GM19043 (cell line): ENCODE results near the gene VIPR2.
"Not testable (repeated sequence)": the region's sequence is repeated elsewhere in the genome, so short reads cannot be mapped to it uniquely, and the experiment has no call there.

Experiments
- ATAC-seq: cut with Tn5 transposase; IDR thresholded peaks from one replicate; pipeline ENCODE4 v1.9.1; 2021; ENCODE audit warnings: low read depth; ENCODE audit not compliant: unreplicated experiment

Gene VIPR2

DNA sequence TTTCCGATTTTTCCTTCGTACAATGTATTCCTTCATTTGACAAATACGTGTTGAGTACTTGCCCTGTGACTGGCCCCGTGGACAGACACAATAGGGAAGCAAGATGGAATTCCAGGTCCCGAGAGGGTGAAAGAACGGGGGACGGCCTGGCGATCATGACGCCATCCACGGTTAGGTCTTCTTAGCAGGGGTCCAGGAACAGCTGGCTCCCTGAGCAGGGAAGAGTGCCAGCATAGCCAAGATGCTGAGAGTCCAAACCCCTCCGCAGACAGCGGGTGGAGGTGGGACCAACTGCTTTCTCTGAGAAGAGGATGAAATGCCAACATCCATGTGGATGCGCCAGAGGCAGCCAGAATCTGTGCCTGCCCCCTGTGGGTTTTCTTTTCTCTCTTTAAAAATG lies 144.6 kb downstream of the VIPR2 start:
- no peak for ATAC-seq

DNA sequence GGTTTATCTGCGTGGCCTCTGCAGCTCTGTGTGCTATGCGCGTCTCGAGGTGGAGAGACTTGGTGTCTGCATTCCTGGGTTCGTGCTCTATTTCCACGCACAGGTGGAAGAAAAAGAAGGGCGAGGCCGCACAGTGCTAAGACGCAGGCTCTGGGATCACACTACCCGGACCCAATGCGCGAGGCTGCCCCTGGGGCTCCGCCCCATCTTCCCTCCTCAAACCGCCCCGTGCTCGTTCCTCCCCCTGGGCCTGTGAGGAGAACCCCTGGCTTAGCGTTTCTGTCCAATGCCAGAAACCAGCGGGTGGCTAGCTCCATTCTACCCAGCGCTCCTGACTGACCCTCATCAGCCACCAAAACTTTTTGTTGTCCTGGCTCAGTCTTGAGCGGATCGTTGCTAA lies 145.2 kb downstream of the VIPR2 start:
- no peak for ATAC-seq

DNA sequence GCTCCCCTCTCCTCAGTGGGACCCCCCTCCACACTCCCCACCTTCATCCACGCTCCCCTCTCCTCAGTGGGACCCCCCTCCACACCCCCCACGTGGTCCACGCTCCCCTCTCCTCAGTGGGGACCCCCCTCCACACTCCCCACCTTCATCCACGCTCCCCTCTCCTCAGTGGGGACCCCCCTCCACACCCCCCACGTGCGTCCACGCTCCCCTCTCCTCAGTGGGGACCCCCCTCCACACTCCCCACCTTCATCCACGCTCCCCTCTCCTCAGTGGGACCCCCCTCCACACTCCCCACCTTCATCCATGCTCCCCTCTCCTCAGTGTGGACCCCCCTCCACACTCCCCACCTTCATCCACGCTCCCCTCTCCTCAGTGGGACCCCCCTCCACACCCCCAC lies 146.4 kb downstream of the VIPR2 start:
- not testable (repeated sequence) for ATAC-seq

DNA sequence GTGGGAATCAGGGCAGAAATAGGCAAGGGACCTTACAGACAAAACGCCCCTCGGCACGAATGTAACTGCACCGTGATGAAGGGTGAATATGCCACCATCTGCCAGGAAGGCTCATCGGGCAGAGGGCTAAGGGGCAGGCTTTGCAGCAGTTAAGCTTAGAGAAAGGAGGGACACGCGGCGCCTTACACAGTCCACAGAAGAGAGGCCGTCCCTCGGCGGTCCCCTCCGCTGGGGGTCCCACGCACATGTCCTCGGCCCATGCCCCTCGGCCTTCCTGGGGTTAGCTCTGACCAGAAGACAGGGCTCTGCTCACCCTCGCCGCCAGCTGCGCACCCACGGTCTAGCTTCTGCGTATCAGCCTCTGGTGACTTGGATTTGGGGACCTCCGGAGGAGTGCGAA lies 147.2 kb downstream of the VIPR2 start:
- ATAC-seq: no peak

DNA sequence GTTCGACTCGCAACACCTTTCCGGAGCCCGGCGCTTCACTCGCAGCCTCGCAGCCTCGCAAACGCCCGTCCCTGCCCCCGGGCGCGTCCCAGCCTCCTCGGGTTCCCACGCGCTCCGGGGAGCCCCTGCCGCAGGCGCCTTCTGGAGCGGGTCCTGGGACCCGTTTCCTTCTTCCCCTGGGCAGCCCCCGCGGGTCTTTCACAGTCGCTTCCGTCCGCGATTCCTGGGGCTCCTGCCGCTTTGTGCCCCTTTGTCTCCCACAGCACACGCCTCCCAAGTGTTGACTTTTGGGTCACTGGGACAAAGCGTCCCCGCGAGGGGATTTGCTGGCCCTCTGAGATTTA lies 147.6 kb downstream of the VIPR2 start:
- no peak for ATAC-seq

DNA sequence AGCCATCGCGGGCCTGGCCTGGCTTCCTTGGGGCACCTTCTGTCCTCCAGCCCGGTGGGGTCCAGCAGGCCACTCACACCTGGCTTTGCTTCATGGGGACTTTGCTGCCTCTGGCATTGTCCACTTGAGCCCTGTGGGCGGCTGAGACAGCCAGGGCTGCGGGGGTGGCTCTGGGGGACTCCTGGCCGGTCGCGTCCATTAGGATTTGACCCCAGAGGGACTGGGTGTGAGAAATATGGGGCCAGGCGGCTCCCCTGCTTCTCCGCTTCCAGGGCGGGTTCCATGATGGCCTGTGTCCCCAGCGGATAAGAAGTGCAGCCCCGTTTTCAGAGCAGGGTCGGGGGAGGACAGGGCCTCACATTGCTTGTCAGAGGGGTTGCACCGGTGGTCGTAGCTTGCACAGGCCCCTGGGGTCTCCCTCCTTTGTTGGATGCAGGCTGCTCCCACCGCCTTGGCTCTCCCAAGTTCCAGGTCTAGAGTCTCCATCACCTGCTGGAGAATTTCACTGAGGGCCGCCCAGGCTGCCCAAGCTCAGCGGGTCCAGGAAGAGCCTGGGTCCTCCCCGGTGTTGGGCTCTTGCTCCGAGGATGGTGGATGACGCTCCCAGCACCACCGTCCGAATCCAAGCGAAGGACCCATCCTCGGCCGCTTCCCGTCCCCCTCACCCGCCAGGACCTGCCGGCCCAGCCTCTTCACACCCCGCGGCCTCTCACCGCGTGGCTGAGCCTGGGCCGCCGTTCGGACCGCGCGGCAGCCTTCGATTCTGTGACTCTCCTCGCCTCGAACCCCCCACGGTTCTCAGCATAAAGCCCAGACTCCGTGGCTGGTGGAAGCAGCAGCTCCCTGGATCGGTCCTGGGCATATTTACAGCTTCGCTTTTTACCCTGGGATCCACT lies 148.2 kb downstream of the VIPR2 start:
- ATAC-seq: no peak

DNA sequence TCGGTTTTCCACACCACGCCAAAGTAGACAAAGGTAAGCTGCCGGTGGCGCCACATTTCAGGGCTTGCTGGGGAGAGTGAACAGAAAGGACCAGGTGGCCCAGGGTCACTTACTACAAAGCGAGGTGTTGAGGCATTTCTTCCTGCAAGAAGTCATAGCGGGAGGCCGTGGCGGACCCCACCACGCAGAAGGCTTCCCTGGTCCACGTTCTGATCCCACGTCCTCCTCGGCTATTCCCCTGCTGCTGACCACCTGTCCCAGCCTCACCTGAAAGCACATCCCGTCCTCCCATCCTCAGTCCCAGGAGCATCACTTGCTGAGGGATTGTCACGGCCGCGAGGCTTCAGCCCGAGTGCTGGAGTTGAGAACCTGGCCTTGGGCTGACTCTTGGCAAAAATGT lies 149.2 kb downstream of the VIPR2 start:
- no peak for ATAC-seq

DNA sequence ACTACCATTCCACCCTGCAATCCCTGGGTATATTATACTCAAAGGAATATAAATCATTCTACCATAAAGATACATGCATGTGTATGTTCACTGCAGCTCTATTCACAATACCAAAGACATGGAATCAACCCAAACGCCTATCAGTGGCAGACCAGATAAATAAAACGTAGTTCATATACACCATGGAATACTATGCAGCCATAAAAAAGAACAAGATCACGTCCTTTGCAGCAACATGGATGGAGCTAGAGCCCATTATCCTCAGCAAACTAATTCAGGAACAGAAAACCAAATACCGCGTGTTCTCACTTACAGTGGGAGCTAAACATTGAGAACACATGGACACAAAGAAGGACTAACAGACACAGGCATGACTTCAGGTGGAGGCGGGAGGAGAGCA lies 150.0 kb downstream of the VIPR2 start:
- no peak for ATAC-seq

DNA sequence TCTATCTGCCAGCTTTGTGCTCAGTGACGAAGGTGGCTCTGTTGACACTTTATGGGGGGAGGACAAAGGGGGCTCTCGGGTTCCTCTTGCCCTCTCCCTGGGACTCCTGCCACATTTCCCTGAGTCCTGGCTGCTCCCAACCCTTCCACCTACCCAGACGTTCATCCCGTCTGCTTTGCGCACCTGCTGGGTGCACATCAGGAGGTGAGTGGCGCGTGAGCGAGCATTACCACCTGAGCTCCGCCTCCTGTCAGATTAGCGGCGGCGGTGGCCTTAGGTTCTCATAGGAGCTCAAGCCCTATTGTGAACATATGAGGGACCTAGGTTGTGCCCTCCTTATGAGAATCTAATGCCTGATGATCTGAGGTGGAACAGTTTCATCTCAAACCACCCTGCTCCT lies 151.1 kb downstream of the VIPR2 start:
- no peak for ATAC-seq

DNA sequence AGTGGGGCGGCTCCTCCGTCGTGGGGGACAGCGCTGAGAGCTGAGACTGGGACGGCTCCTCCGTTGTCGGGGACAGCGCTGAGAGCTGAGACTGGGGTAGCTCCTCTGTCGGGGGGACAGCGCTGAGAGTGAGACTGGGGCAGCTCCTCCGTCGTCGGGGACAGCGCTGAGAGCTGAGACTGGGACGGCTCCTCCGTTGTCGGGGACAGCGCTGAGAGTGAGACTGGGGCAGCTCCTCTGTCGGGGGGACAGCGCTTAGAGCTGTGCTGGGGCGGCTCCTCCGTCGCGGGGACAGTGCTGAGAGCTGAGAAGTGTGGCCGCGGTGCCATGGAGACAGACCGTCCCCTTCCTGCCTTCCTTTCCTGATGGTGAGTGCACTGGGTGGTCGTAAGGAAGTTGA lies 151.9 kb downstream of the VIPR2 start:
- ATAC-seq: no peak

DNA sequence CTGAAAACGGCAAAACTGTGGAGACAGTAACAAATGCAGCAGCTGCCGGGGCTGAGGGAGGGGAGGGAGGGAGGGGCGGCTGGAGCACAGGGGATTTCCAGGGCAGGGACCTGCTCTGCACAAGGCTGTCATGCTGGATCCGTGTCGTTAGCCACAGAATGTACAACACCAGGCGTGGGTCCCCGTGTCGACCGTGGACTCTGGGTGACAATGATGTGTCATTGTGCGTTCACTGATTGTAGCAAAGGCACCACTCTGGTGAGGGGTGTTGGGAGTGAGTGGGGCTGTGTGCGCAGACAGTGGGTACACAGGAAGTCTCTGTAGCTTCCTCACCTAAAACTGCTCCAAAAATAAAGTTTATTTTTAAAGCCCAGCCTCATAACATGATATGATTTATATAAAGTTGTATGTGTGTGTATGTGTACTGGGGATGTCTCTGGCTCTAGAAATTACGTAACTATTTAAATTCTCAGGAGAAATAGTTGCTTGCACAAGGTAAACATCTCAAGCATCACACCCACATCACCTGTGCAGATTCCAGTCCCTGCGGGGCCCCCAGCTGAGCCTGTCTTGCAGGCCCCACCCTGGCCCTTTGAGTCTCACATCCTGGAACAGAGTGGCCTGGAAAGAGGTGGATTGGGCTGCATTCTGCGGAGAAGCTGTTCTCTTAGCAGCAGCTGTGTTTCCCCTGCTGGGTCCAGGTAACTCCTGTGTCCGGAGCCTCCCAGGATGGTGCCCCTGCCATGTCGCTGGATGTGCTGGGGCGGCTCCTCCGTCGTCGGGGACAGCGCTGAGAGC lies 152.6 kb downstream of the VIPR2 start:
- no peak for ATAC-seq

DNA sequence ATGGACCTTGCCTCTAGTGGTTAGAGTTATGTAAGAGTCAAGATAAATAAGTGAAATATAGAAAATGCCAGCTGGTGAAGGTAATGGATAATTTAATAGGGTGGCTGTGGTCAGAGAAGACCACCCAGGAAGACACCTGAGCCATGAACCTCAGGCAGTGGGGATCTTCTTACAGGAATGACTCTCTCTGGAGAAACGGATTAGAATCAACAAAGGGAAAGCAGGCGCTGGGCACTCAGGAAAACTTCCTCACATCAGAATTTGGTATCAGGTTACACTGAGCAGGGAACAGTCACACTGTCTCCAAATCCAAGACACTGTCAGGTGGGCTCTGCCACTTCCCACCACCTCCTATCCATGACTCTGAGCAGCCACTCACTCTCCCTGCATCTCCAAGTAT lies 155.7 kb downstream of the VIPR2 start:
- no peak for ATAC-seq

DNA sequence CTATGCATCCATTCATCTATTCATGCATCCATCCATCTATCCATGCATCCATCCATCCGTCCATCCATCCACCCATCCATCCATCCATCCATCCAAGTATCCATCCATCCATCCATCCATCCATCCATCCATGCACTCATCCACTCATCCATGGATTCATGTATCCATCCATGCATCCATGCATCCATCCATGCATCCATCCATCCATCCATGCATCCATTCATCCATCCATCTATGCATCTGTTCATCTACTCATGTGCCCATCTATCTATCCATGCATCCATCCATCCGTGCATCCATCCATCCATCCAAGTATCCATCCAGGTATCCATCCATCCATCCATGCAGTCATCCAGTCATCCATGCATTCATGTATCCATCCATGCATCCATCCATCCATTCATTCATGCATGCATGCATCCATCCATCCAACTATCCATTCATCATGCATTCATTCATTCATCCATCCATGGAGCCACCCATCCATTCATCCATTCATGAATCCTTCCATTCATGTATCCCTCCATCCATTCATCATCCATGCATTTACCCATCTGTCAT lies 156.3 kb downstream of the VIPR2 start:
- ATAC-seq: no peak

DNA sequence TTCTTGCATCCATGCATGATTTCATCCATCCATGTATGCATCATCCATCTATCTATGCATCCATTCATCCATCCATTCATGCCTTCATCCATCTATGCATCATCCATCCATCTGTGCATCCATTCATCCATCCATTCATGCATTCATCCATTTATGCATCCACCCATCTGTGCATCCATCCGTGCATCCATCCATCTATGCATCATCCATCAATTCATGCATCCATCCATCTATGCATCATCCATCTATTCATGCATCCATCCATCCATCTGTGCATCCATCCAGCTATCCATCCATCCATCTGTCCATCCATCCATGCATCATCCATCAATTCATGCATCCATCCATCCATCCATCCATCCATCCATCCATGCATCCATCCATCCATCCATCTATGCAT lies 157.0 kb downstream of the VIPR2 start:
- ATAC-seq: no peak

DNA sequence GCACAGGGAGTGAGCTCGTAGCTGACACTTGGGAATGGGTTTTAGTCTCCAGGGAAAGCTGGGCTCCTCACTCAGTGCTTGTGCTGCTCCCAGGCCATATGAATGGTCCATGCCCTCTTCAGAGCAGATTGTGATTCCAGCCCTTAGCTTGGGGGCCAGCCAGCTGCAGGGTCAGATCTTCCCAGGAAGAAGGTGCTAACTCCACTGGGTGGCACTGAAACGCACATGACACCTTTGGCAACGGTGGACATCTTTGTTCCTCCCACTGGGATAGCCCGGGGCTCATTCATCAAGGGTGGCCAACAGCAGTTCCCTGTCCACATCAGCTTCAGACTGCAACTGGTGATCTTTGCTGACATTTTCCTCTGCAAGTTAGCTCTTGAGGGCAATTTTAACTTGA lies 159.1 kb downstream of the VIPR2 start:
- no peak for ATAC-seq

DNA sequence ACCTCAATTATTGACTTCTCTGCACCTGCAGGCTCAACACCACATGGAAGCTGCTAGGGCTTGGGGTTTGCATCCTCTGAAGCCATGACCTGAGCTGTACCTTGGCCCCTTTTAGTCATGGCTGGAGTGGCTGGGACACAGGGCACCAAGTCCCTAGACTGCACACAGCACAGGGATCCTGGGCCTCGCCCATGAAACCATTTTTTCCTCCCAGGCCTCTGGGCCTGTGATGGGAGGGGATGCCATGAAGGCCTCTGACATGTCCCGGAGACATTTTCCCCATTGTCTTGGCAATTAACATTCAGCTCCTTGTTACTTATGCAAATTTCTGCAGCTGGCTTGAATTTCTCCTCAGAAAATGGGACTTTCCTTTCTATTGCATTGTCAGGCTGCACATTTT lies 160.7 kb downstream of the VIPR2 start:
- not testable (repeated sequence) for ATAC-seq

DNA sequence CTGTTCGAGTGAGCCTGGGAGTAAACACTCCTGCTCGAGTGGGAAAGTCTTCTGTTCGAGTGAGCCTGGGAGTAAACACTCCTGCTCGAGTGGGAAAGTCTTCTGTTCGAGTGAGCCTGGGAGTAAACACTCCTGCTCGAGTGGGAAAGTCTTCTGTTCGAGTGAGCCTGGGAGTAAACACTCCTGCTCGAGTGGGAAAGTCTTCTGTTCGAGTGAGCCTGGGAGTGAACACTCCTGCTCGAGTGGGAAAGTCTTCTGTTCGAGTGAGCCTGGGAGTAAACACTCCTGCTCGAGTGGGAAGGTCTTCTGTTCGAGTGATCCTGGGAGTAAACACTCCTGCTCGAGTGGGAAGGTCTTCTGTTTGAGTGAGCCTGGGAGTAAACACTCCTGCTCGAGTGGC lies 162.6 kb downstream of the VIPR2 start:
- not testable (repeated sequence) for ATAC-seq

DNA sequence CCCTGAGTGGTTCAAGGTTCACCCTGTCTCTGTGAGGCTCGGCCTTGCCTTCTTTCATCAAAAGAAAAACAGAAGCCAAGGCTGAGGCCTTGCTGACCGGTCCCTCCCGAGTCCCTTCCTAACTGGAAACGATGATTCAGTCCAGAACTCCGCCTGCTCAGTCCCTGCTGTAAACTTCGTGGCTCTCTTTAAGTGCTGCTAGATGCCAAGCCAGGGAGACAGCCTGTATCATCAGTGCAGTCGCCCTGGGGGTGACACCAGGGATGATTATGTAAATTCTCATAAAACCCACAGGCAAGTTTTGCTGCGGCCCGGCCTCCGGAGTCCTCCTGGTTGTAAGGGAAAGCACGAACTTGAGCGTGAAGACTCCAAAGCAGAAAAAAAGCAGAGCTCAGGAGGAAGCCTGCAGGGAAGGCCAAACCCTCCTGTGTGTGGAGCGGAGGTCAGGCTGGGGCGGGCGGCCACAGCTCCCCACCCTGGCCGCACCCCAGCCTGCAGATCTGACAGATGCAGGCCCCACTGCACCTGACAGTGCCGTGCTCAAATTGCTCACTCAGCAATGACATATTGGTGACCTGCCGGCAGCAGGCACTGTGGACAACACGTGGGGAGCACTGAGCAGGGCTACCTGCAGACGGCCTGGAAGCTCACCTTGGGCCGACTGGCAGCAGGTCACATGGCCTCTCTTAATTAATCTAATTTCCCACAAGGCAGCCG lies 164.9 kb downstream of the VIPR2 start:
- no peak for ATAC-seq

DNA sequence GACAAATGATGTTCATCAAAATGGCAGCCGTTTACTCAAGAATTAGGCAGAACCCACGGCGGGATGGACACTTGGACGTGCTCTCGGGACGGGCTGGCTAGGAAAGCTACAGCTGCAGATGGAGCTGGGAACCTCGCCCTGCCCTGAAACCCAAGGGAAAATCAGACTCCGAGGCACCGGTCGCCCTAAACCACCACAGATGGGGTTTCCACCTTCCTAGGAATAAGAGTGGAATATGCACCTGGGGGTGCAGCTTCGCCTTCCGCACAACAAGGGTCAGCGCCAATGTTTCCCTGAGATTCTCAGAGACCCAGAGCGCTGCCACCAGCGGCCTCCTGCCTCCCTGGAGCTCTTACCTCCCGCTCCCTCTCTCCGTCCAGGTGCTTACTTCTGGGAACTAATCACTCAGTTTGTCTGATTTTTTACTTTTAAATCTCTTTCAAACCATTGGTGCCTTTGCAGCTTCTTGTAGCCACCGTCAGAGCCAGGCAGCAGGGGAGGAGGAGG lies 165.6 kb downstream of the VIPR2 start:
- ATAC-seq: no peak
